Measurements from ENCODE around the gene PRKX. TPM values are rescaled to one million over a fixed set of nuclear protein-coding genes. Genes with fewer than 3 reads are reported as not detected.

The PRKX gene
- total and polyA plus RNA-seq, 2 of the 8 experiments (the other 6 are each of a cell fraction or from before 2014, with no cell fraction given) = 19.4 to 55.3 TPM

GRCh38 chrX:3713937-3714434 lies 537 bp upstream of the PRKX start:
- FAIRE-seq (no peak), DNase-seq (ENCODE audit: low read depth in 1 of 2, low spot score in 2 of 2) (peak in 1 of 2 experiments; percentile 48)
- no peak overlapping the region for H3K27ac ChIP-seq (ENCODE audit: low read depth, low read length)
- H2AFZ ChIP-seq (ENCODE audit: low read length) = no peak overlapping the region
- no peak overlapping the region for H2BK15ac ChIP-seq (ENCODE audit: low read length)
- no peak overlapping the region for H3K23ac ChIP-seq (ENCODE audit: insufficient read length)
- peak overlapping the region; percentile 59 to 61 for H3K4me2 ChIP-seq (ENCODE audit: insufficient read depth in 1 of 2, low read depth in 2 of 2, low read length in 2 of 2)
- H3K79me1 ChIP-seq (ENCODE audit: low read depth, low read length) = no peaks in the 10 kb centered on the region; the same call in 1 of the 2 replicates
- H3K4me3 ChIP-seq (ENCODE audit: extremely low read depth in 1 of 4, insufficient read depth in 2 of 4, low read depth in 3 of 4, low read length in 4 of 4) = peak overlapping the region; percentile 41 to 81 (median 59)
- H4K20me1 ChIP-seq (replicated peaks in 1 of 2; ENCODE audit: control insufficient read depth in 1 of 2, insufficient read depth in 2 of 2, low read length in 2 of 2) = peaks cover 0 to 3% of the 10 kb centered on the region in 2 experiments
- H3K4me1 ChIP-seq (replicated peaks in 1 of 4; ENCODE audit: control insufficient read depth in 3 of 4, insufficient read depth in 4 of 4, low read length in 3 of 4) = peaks cover 0 to 3% (median 1%) of the 10 kb centered on the region in 4 experiments; a peak in 2 of 7 replicates
- no peaks in the 10 kb centered on the region; a peak in 1 of 8 replicates for H3K36me3 ChIP-seq (ENCODE audit: control insufficient read depth in 2 of 4, insufficient read depth in 4 of 4, low read length in 3 of 4)
- TF ChIP-seq NANOG (IDR thresholded peaks at IDR 0.05; ENCODE audit: insufficient read depth, low read depth, low read length, poor library complexity, severe bottlenecking) = no peak
- TF ChIP-seq CBX5 (IDR thresholded peaks at IDR 0.05; ENCODE audit: low read depth, low read length) = no peak
- TF ChIP-seq YY1 (IDR thresholded peaks at IDR 0.05; ENCODE audit: low read depth, low read length) = no peak
- H3K23me2 ChIP-seq (ENCODE audit: low read depth, low read length) = peaks cover 3% of the 10 kb centered on the region; the same call in 1 of the 2 replicates
- POLR2A ChIA-PET (ENCODE audit: partially characterized antibody) = no interaction called here
- peaks cover 0 to 6% (median 0%) of the 10 kb centered on the region in 4 experiments; a peak in 3 of 7 replicates for H3K27me3 ChIP-seq (replicated peaks in 1 of 4; ENCODE audit: control insufficient read depth in 3 of 4, extremely low read depth in 1 of 4, insufficient read depth in 3 of 4, low read length in 3 of 4)
- no peak overlapping the region for H3K4ac ChIP-seq (replicated peaks; ENCODE audit: insufficient read length, low read depth, low read length)
- no peak overlapping the region for H2BK12ac ChIP-seq (ENCODE audit: low read depth, low read length)
- H3K14ac ChIP-seq (ENCODE audit: insufficient read length) = no peak overlapping the region
- H3K18ac ChIP-seq (ENCODE audit: extremely low read depth, low read length) = no peak overlapping the region
- no peak overlapping the region for H3K56ac ChIP-seq (replicated peaks; ENCODE audit: insufficient read length, low read depth, low read length)
- WGBS, 2 experiments (ENCODE audit: extremely low coverage in 1 of 2, insufficient coverage in 1 of 2, insufficient read length in 1 of 2, insufficient replicate concordance in 2 of 2, low coverage in 1 of 2, low lambda C conversion rate in 2 of 2, missing lambda C conversion rate in 1 of 2) = 2% methylated on average over 12 of the region's 15 CpGs; no CpG with 5 or more reads in 1 of the 2 experiments
- no peak overlapping the region for H2BK5ac ChIP-seq (ENCODE audit: low read depth, low read length)
- H2BK120ac ChIP-seq (replicated peaks; ENCODE audit: low read depth, low read length) = no peak overlapping the region
- H2BK20ac ChIP-seq (ENCODE audit: low read length) = no peak overlapping the region
- CTCF ChIA-PET (ENCODE audit: partially characterized antibody) = interaction anchor here (2.4 kb wide), 1 partner anchor 74 kb away, joined by 7 read pairs; no protein-coding TSS in a partner anchor
- H4K91ac ChIP-seq (replicated peaks; ENCODE audit: insufficient read length, low read length) = no peak overlapping the region
- peaks cover 0 to 31% of the 10 kb centered on the region in 2 experiments; a peak in 2 of 4 replicates for H3K79me2 ChIP-seq (ENCODE audit: control insufficient read depth in 1 of 2, insufficient read depth in 2 of 2, low read length in 2 of 2)
- H4K5ac ChIP-seq (ENCODE audit: insufficient read length, low read depth, low read length) = no peak overlapping the region
- no peaks in the 10 kb centered on the region for H3K9me3 ChIP-seq (ENCODE audit: insufficient read depth in 2 of 2, low read depth in 1 of 2, low read length in 1 of 2)
- no peak overlapping the region for H2AK5ac ChIP-seq (ENCODE audit: low read depth, low read length)
- H4K8ac ChIP-seq (ENCODE audit: extremely low read depth, insufficient read depth, low read length) = no peak overlapping the region
- no peak overlapping the region for H3K9ac ChIP-seq (replicated peaks in 1 of 4; ENCODE audit: extremely low read depth in 1 of 4, low read depth in 3 of 4, low read length in 3 of 4)
